G401 (cell line): ENCODE results near the gene ZBP1. TPM values are rescaled to one million over a fixed set of nuclear protein-coding genes. Genes with fewer than 3 reads are reported as not detected.

Experiments
- DNase-seq: peaks from one replicate; pipeline ENCODE4 v3.0.0-alpha.2; 2015; ENCODE audit warnings: low spot score
- in situ Hi-C: cut with HindIII; loops from 2 replicates; pipeline ENCODE4 v1.10.0; 2016; ENCODE audit warnings: low sequenced_read_pairs, mixed read lengths
- total RNA-seq: library from RNA; depleted of rRNA; stranded (reverse); fragments of >200 nt; shearing (Covaris generic); gene quantifications from 2 replicates; pipeline ENCODE4 v1.2.3, GENCODE V29; 2014

The ZBP1 gene
- total RNA-seq, 1 experiment from 2014 or later: not detected

DNA sequence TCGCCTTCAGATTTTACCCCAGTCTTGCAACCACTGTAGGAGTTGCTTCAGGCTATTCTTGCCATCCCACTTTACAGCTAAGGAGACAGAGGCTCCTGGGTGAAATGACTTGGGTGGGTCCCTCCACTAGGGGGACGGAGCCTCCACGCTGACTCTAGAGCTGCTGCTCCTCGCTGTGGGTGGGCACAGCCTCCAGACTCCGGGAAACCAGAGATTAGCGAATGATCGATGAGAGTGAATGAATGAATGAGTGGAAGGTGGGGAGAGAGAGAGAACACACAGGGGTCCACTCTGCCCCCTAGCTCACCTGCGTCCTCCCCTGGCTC lies 10.4 kb downstream of the ZBP1 start:
- no peak for DNase-seq
- in situ Hi-C loops: loop anchor here (25.0 kb wide), 1 partner anchor 577 kb away; no protein-coding TSS in a partner anchor

- DNase-seq: no peak
- in situ Hi-C loops: loop anchor here (25.0 kb wide), 1 partner anchor 578 kb away; no protein-coding TSS in a partner anchor
These were observed 11.0 kb downstream of the ZBP1 start for GRCh38 chr20:57609086-57609841.

DNA sequence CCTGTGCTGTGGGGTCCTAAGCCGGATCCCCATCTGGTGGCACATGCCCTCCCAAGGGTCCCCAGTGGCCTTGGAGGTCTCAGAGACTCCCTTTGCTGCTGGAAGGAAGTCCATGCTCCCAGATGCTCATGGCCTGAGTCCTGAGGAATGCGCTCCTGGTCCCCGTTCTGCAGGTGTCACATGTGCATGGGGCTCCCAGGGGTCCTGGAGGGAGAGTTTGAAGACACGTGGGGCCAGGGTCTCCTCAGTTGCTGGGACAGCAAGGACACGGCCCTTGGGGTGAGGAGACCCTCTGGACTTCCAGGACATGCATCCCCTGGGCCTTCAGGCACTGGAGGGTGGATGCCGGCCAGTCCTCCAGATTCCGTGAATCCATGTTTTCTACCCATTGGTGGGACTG lies 11.7 kb downstream of the ZBP1 start:
- in situ Hi-C loops: loop anchor here (25.0 kb wide), 1 partner anchor 579 kb away; no protein-coding TSS in a partner anchor
- no peak for DNase-seq

DNA sequence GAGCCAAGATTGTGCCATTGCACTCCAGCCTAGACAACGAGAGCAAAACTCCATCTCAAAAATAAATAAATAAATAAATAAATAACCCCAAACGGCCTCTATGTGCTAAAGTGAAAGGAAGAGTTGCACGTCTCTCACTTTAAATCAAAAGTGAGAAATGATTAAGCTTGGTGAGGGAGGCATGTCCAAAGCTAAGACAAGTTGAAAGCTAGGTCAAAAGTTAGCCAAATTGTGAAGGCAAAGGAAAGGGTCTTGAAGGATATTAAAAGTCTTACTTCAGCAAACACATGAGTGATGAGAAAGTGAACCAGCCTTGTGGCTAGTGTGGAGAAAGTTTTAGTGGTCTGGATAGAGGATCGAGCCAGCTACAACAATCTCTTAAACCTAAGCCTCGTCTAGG lies 14.3 kb downstream of the ZBP1 start:
- in situ Hi-C loops: loop anchor here (25.0 kb wide), 1 partner anchor 581 kb away; no protein-coding TSS in a partner anchor
- DNase-seq: no peak

GRCh38 chr20:57605045-57605444 lies 15.2 kb downstream of the ZBP1 start:
- no peak for DNase-seq
- in situ Hi-C loops: loop anchor here (25.0 kb wide), 1 partner anchor 582 kb away; no protein-coding TSS in a partner anchor

DNA sequence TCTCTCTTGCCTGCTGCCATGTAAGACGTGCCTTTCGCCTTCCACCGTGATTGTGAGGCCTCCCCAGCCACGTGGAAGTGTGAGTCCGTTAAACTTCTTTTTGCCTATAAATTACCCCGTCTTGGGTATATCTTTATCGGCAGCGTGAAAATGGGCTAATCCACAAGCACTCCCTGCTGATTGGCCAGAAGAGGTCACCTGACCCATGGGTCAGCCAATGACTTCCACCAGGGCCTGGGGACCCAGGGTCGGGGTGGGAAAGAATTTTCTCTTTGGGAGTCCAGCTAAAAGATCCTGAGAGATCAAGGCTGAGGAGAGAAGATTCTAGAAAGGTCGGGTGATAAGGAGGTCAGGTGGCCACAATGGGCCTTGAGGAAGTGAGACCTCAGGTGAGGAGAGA lies 17.1 kb downstream of the ZBP1 start:
- in situ Hi-C loops: loop anchor here (25.0 kb wide), 1 partner anchor 584 kb away; no protein-coding TSS in a partner anchor

DNA sequence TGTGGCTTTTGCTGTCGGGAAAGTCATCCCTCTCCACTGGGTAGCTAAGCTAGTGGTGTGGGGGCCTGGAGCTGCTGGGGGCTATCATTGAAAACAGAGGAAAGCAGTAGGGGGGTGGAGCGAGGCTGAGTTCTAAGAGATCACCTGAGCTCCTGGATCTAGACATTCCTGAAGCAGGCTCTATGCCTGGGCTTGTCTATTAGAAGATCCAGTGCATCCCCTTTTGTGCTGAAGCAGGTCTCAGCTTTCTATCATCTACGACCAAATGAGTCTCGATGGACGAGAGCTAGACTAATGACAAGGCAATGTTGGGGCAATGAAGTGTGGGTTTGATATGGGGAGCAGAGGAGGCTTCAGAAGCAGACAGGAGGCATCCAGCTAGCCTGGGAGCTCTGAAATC lies 18.5 kb downstream of the ZBP1 start:
- in situ Hi-C loops: loop anchor here (25.0 kb wide), 1 partner anchor 586 kb away; no protein-coding TSS in a partner anchor
- no peak for DNase-seq

More for the DNA sequence above, 17.1 kb downstream of the ZBP1 start:
- DNase-seq: no peak

- in situ Hi-C loops: loop anchor here (25.0 kb wide), 1 partner anchor 586 kb away; no protein-coding TSS in a partner anchor
- DNase-seq: no peak
These were observed 19.0 kb downstream of the ZBP1 start for GRCh38 chr20:57601211-57601570.

GRCh38 chr20:57600320-57601210 lies 19.7 kb downstream of the ZBP1 start:
- no peak for DNase-seq
- in situ Hi-C loops: loop anchor here (25.0 kb wide), 1 partner anchor 587 kb away; no protein-coding TSS in a partner anchor

DNA sequence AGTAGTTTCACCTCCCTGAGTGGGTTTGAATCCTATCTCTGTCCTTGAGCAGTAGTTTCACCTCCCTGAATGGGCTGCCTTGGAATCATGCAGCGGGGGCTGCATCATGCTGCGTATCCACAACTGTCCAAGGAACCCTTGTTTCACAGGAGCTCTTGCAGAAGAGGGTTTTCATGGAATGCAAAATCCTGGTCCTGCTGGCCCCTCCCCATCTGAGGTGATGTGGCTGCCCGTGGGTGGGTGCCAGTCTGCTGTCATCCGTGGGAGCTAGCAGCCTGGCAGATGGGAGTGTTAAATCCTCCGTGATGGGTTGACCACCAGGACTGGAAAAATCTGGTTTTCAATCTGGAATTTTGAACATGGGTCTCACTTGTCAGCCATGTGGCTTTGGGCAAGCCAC lies 21.7 kb downstream of the ZBP1 start:
- no peak for DNase-seq
- in situ Hi-C loops: no loop called here

DNA sequence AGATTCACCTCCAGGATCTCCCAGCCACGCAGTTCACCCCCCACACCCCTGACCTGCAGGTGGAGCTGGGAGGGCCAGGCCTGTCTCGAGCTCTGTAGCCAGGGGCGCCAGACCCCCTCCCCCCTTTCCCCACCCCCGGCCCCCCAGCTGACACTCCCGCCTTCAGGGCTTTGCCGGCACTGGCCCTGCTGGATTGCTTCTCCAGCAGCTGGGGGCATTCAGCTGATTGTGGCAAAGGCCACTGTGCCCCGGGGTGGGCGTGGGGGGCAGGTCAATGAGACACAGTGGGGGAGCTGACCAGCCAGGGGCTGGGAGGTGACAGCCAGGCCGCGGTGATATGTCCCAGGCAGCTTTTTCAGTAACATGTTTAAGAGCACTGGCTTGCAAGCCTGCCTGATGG lies 22.2 kb downstream of the ZBP1 start:
- no peak for DNase-seq
- in situ Hi-C loops: no loop called here

GRCh38 chr20:57596998-57597939 lies 23.0 kb downstream of the ZBP1 start:
- in situ Hi-C loops: no loop called here
- peak; percentile 19 for DNase-seq

DNA sequence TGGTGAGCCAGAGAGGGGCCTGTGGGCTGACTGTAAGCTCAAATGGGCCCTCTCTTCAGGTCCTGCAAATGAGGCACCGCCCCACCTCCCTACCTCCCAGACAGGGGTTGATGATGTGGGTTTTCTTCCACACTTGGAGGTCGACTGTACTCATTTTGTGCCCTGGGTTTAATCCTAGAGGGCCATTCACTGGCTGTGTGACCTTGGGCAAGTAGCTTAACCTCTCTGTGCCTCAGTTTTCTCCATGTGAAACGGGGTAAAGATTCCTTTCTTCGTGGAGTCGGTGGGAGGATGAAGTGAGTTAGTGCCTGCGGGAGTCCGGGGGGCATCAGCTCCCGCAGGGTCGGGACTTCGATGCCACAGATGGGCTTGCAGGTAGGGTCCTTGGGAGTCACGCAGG lies 23.9 kb downstream of the ZBP1 start:
- no peak for DNase-seq
- in situ Hi-C loops: no loop called here

- in situ Hi-C loops: no loop called here
- DNase-seq: no peak
These were observed 24.9 kb downstream of the ZBP1 start for GRCh38 chr20:57595041-57596030.

GRCh38 chr20:57594092-57594951 lies 25.9 kb downstream of the ZBP1 start:
- DNase-seq: no peak
- in situ Hi-C loops: no loop called here

DNA sequence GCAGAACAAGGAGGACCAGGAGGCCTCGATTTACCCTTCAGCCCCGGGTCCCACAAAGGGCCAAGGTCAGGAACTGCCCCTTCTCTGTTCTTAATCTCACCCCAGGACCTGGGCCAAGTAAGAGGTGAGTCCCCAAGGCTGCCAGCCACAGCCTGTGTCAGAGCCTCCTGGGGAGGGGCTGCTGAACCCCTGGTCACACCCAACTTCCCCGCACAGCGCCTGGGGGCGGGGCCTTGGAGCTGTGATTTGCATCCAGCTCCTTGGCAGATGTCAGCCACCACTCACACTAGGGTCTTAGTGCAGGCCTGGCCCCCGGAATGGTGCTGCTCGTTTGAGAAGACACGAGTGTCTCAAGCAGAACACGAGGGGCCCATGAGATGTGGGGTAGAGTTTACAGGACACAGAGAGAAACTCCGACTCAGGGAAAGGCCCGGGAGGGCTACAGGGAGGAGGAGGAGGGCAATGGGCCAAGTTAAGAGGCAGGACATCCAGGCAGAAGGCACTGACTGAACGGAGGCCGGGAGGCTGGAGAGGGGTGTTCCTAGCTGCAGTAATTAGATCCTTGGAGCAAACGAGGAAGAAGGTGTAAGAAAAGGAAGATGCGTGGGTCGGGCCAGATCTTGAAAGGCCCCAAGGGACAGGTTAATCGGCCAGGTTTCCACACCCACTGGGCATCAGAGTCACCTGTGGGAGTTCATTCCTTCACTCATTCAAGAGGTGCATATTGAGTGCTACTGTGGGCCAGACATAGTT lies 26.9 kb downstream of the ZBP1 start:
- DNase-seq: no peak
- in situ Hi-C loops: no loop called here
